Sciatic nerve (tissue), 2 donors: ENCODE measurements around the gene GAPVD1. TPM values are rescaled to one million over a fixed set of nuclear protein-coding genes. Genes with fewer than 3 reads are reported as not detected.
"Not testable (repeated sequence)": the region's sequence is repeated elsewhere in the genome, so short reads cannot be mapped to it uniquely, and the experiment has no call there.

Source experiments
- ATAC-seq: fragments of 200-7000 bp; cut with Tn5 transposase; one replicate; pipeline ENCODE4 v1.9.1; 2020; ENCODE audit warnings: mild to moderate bottlenecking, moderate library complexity
- DNase-seq: peaks from one replicate; pipeline ENCODE4 v3.0.0-alpha.2; 2020; ENCODE audit warnings: low spot score
- intact Hi-C: fragments of 100-400 bp; cut with DNase I; formaldehyde crosslinking; loops from one replicate; pipeline ENCODE4 v1.14.2; 2022
- total RNA-seq: library from RNA; stranded (reverse); fragmentation: NEBNext Ultra II Directional; extraction: Animal tissue kit (Norgen Biotek cat#: 25700); gene quantifications from one replicate; pipeline ENCODE4 v1.2.1, GENCODE V29; 2021
- donor health status: DM: no; HTN: no; CAD: no.
- donor health status: DM: no; HTN: no; CAD: no.

GAPVD1 gene
- 73.3 TPM for total RNA-seq

- DNase-seq (peak; percentile 89), ATAC-seq (peak; percentile 98)
- intact Hi-C loops, result no loop called here
Measured at GRCh38 chr9:125261501-125262293, at the start of gene GAPVD1. Gene GAPVD1 (plus strand): TSS chr9:125261826. CDS start chr9:125298922, 37,096 bp downstream.

- ATAC-seq (no peak), DNase-seq (no peak)
- intact Hi-C loops, result no loop called here
Measured at GRCh38 chr9:125214186-125214585, 47.4 kb upstream of the GAPVD1 start.

GRCh38 chr9:125218621-125219020 lies 43.0 kb upstream of the GAPVD1 start:
- intact Hi-C loops, result no loop called here
- DNase-seq (peak; percentile 1), ATAC-seq (no peak)

- intact Hi-C loops, ATAC-seq, DNase-seq: not testable (repeated sequence)
Measured at GRCh38 chr9:125224858-125225257, 36.8 kb upstream of the GAPVD1 start.

- DNase-seq (no peak), ATAC-seq (no peak)
- intact Hi-C loops, result no loop called here
Measured at GRCh38 chr9:125227761-125228160, 33.9 kb upstream of the GAPVD1 start.

GRCh38 chr9:125233678-125234077 lies 27.9 kb upstream of the GAPVD1 start:
- no peak for ATAC-seq
- intact Hi-C loops, result no loop called here

GRCh38 chr9:125234099-125234498 lies 27.5 kb upstream of the GAPVD1 start:
- intact Hi-C loops, ATAC-seq, DNase-seq: not testable (repeated sequence)

More at GRCh38 chr9:125233678-125234077, 27.9 kb upstream of the GAPVD1 start:
- no peak for DNase-seq

- no peak for ATAC-seq
- DNase-seq, result no peak
- intact Hi-C loops, result no loop called here
Measured at GRCh38 chr9:125235804-125236519, 25.7 kb upstream of the GAPVD1 start.

- intact Hi-C loops, ATAC-seq, DNase-seq: not testable (repeated sequence)
Measured at GRCh38 chr9:125236520-125237159, 25.0 kb upstream of the GAPVD1 start.

- DNase-seq, result no peak
- ATAC-seq, result no peak
- intact Hi-C loops, result no loop called here
Measured at GRCh38 chr9:125238127-125238914, 23.3 kb upstream of the GAPVD1 start.

GRCh38 chr9:125238915-125239446 lies 22.6 kb upstream of the GAPVD1 start:
- ATAC-seq (no peak), DNase-seq (no peak)
- intact Hi-C loops, result no loop called here

- ATAC-seq (no peak), DNase-seq (no peak)
- intact Hi-C loops, result no loop called here
Measured at GRCh38 chr9:125239631-125240597, 21.7 kb upstream of the GAPVD1 start.

- intact Hi-C loops, result no loop called here
- peak; percentile 1 for ATAC-seq
- DNase-seq, result peak; percentile 76
Measured at GRCh38 chr9:125240649-125240999, 21.0 kb upstream of the GAPVD1 start.

GRCh38 chr9:125241000-125241862 lies 20.4 kb upstream of the GAPVD1 start, which contains the start of gene HSPA5:
Gene HSPA5 (minus strand): TSS chr9:125241343. CDS start chr9:125241126, 217 bp downstream.
- DNase-seq (peak; percentile 100), ATAC-seq (peak; percentile 99)
- intact Hi-C loops, result no loop called here

GRCh38 chr9:125241863-125242739 lies 19.5 kb upstream of the GAPVD1 start:
- DNase-seq (peak; percentile 66), ATAC-seq (peak; percentile 16)
- intact Hi-C loops, result no loop called here

- intact Hi-C loops, result no loop called here
- DNase-seq (no peak), ATAC-seq (no peak)
Measured at GRCh38 chr9:125243792-125244260, 17.8 kb upstream of the GAPVD1 start.
